Endothelial cell of umbilical vein (primary cell): ENCODE data around the gene SPRR2A. TPM values are rescaled to one million over a fixed set of nuclear protein-coding genes. Genes with fewer than 3 reads are reported as not detected.
A peak's percentile ranks its signal among the peaks of the same experiment; 100 is the strongest.

Experiments
- BruUV-seq: library from RNA; stranded (reverse); fragments of 400-500 nt; replicated peaks from 2 replicates; lab custom pipeline; 2021; lab: Mats Ljungman, UMichigan
- CTCF ChIA-PET: fragments of 300-600, 350-600 bp; sonication (Branson Sonifier 250); formaldehyde crosslinking; loops from one replicate; lab custom pipeline; 2021; ENCODE audit warnings: antibody characterized with exemption, inconsistent platforms; lab: Charles Lee
- POLR2A ChIA-PET: fragments of 300-600, 350-600 bp; sonication (Branson Sonifier 250); formaldehyde crosslinking; loops from one replicate; lab custom pipeline; 2021; ENCODE audit warnings: antibody characterized with exemption, inconsistent platforms; lab: Charles Lee
- DNase-seq: peaks from one replicate; pipeline ENCODE4 v3.0.0-alpha.2; 2011; ENCODE audit warnings: low read depth, low spot score
- FAIRE-seq: peaks from 2 replicates; lab custom pipeline; 2011; peaks lifted over from hg19 to GRCh38; lab: Jason Lieb, UNC
- H2AFZ ChIP-seq: 2 replicates; pipeline ENCODE4 v1.6.0; 2012; ENCODE audit warnings: low read depth, low read length, control low read depth, inconsistent platforms
- H3K27ac ChIP-seq: 2 replicates; pipeline ENCODE4 v1.5.1; 2011; ENCODE audit warnings: low read depth, mild to moderate bottlenecking, control low read depth, low read length, moderate library complexity; ENCODE audit not compliant: insufficient read depth
- H3K27me3 ChIP-seq, 2 experiments: 2 replicates each; pipeline versions ENCODE4 v1.6.0 to v1.6.1; 2011; ENCODE audit warnings: low read length in 2 of 2, mixed read lengths in 1 of 2; ENCODE audit not compliant: control insufficient read depth in 2 of 2, insufficient read depth in 2 of 2
- H3K36me3 ChIP-seq, 2 experiments: 2 replicates in 1 of 2; 3 replicates in 1 of 2; pipeline ENCODE4 v1.5.1; 2011; ENCODE audit warnings: low read length in 2 of 2, mild to moderate bottlenecking in 1 of 2, moderate library complexity in 1 of 2; ENCODE audit not compliant: control insufficient read depth in 2 of 2, insufficient read depth in 2 of 2; ENCODE audit errors: extremely low read depth in 1 of 2
- H3K4me1 ChIP-seq: 3 replicates; pipeline ENCODE4 v1.5.1; 2011; ENCODE audit warnings: mild to moderate bottlenecking, low read length; ENCODE audit not compliant: control insufficient read depth, insufficient read depth; ENCODE audit errors: extremely low read depth
- H3K4me2 ChIP-seq: 2 replicates; pipeline ENCODE4 v1.6.1; 2011; ENCODE audit warnings: low read length, control low read depth, mixed read lengths; ENCODE audit not compliant: insufficient read depth
- H3K4me3 ChIP-seq, 3 experiments: fragments of 200-600 bp in 1 of 3; sonication (generic), shearing (Covaris generic) in 1 of 3; replicated peaks in 1 of 3; 2 replicates each; pipeline ENCODE4 v1.5.1; 2011 to 2016; ENCODE audit warnings: control low read depth in 3 of 3, low read length in 3 of 3, mild to moderate bottlenecking in 2 of 3, inconsistent platforms in 1 of 3, low read depth in 1 of 3, moderate library complexity in 1 of 3; ENCODE audit not compliant: insufficient read depth in 1 of 3
- H3K79me2 ChIP-seq: 2 replicates; pipeline ENCODE4 v1.6.0; 2012; ENCODE audit warnings: low read length, inconsistent platforms; ENCODE audit not compliant: control insufficient read depth, insufficient read depth
- H3K9ac ChIP-seq: replicated peaks from 2 replicates; pipeline ENCODE3; 2011; ENCODE audit warnings: low read length, control low read depth; ENCODE audit not compliant: insufficient read depth; ENCODE audit errors: extremely low read depth
- H3K9me1 ChIP-seq: replicated peaks from 3 replicates; pipeline ENCODE4 v1.6.0; 2011; ENCODE audit warnings: mild to moderate bottlenecking, low read length; ENCODE audit not compliant: control insufficient read depth, insufficient read depth; ENCODE audit errors: extremely low read depth
- H3K9me3 ChIP-seq: replicated peaks from 2 replicates; pipeline ENCODE4 v1.5.1; 2012; ENCODE audit warnings: low read length, inconsistent platforms; ENCODE audit not compliant: control insufficient read depth, insufficient read depth
- H4K20me1 ChIP-seq: replicated peaks from 2 replicates; pipeline ENCODE3; 2011; ENCODE audit warnings: mild to moderate bottlenecking, low read length; ENCODE audit not compliant: control insufficient read depth, insufficient read depth; ENCODE audit errors: extremely low read depth
- EZH2 ChIP-seq: IDR thresholded peaks from 2 replicates; pipeline ENCODE4 v1.6.1; 2012; ENCODE audit warnings: borderline replicate concordance, low read depth, mild to moderate bottlenecking, moderate library complexity, low read length, inconsistent platforms; ENCODE audit not compliant: severe bottlenecking
- FOS ChIP-seq: IDR thresholded peaks from 2 replicates; pipeline ENCODE4 v1.6.1; 2011; ENCODE audit warnings: mild to moderate bottlenecking, low read length, moderate library complexity, borderline replicate concordance; ENCODE audit not compliant: insufficient read depth
- GATA2 ChIP-seq: IDR thresholded peaks from 2 replicates; pipeline ENCODE4 v1.7.0; 2011; ENCODE audit warnings: low read depth, mild to moderate bottlenecking, moderate library complexity, mixed read lengths, low read length; ENCODE audit not compliant: insufficient read length, insufficient read depth
- JUN ChIP-seq: IDR thresholded peaks from 2 replicates; pipeline ENCODE4 v1.6.1; 2011; ENCODE audit warnings: borderline replicate concordance, low read depth; ENCODE audit not compliant: insufficient read length, insufficient read depth
- MYC ChIP-seq: IDR thresholded peaks from one replicate; pipeline ENCODE4 v1.6.1; 2011; ENCODE audit warnings: mild to moderate bottlenecking, low read depth, low read length
- POLR2A ChIP-seq: IDR thresholded peaks from 2 replicates; pipeline ENCODE4 v1.6.1; 2012; ENCODE audit warnings: low read depth, mild to moderate bottlenecking, control low read depth, low read length
- POLR2AphosphoS5 ChIP-seq: IDR thresholded peaks from 2 replicates; pipeline ENCODE4 v1.6.1; 2012; ENCODE audit warnings: low read depth, mild to moderate bottlenecking, control low read depth, low read length, moderate library complexity; ENCODE audit not compliant: insufficient read depth
- dilution Hi-C: fragments of 300-500 bp; cut with MboI; formaldehyde crosslinking; loops from one replicate; pipeline ENCODE4 v1.15.0; 2019; ENCODE audit warnings: low sequenced_read_pairs; ENCODE audit not compliant: extremely low pct_ligation_motif_present
- intact Hi-C: fragments of 100-400 bp; cut with micrococcal nuclease; formaldehyde crosslinking; loops from one replicate; pipeline ENCODE4 v1.10.0; 2022
- polyA plus RNA-seq, 4 experiments: library from polyadenylated mRNA; depleted of rRNA in 3 of 4; stranded (reverse) in 3 of 4; unstranded in 1 of 4; fragments of >200 nt; gene quantifications; 2 replicates each; pipeline versions ENCODE4 v1.2.1 to v1.2.3, GENCODE V29; 2011 to 2012; ENCODE audit warnings: missing spikeins in 1 of 4
- total RNA-seq: library from RNA; stranded (reverse); gene quantifications from 2 replicates; pipeline ENCODE4 v1.2.3, GENCODE V29; 2021
- TF ChIP-seq, protein P1 (sequence below), 2 donors: IDR thresholded peaks; 1 replicate in 1 of 2; 2 replicates in 1 of 2; pipeline ENCODE4 v1.5.1; 2011; ENCODE audit warnings: low read length in 2 of 2, mild to moderate bottlenecking in 2 of 2, moderate library complexity in 2 of 2, control low read depth in 1 of 2, inconsistent platforms in 1 of 2, low read depth in 1 of 2; ENCODE audit not compliant: insufficient read depth in 1 of 2; ENCODE audit errors: extremely low read depth in 1 of 2
- TF ChIP-seq, protein P2 (sequence below): IDR thresholded peaks from 2 replicates; pipeline ENCODE4 v1.6.1; 2011; ENCODE audit not compliant: insufficient read depth, insufficient read length

Gene SPRR2A
- total and polyA plus RNA-seq, 2 donors (not counting 3 experiments of a cell fraction or from before 2014, with no cell fraction given): not detected

DNA sequence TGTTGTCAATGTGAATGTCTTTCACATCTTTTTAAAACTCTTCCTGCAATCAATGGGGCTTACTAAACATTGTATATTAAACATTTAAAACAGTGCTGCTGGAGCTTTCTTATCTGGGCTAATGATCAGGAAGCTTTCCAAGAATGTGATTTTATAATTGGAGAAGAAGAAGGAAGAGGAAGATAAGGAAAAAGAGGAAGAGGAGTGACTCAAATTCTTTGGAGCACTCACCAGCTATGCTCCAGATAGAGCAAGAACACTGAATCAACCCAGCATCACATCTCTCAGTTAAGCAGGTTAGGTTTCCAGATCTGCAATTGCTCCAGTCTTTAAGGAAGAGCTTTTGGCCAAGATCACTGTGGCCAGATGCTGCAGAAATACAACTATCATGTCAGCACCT, 38.5 kb upstream of the SPRR2A start:
- Histone ChIP-seq H3K27me3 (no peaks in the 10 kb centered on the region), H3K4me1 (no peaks in the 10 kb centered on the region), H4K20me1 (no peaks in the 10 kb centered on the region), H2AFZ (no peak overlapping the region), H3K9me3 (no peaks in the 10 kb centered on the region), H3K9me1 (no peaks in the 10 kb centered on the region), H3K9ac (no peak overlapping the region), H3K27ac (no peak overlapping the region), H3K4me3 (no peak overlapping the region), H3K4me2 (no peak overlapping the region), H3K36me3 (no peaks in the 10 kb centered on the region), H3K79me2 (no peaks in the 10 kb centered on the region)
- FAIRE-seq (no peak), DNase-seq (peak; percentile 2)
- intact Hi-C loops (no loop called here), dilution Hi-C loops (no loop called here)
- BruUV-seq: no TSS peak
- ChIA-PET CTCF (no interaction called here), POLR2A (no interaction called here)
- TF ChIP-seq GATA2: peak; percentile 74
- no peak for TF ChIP-seq JUN

DNA sequence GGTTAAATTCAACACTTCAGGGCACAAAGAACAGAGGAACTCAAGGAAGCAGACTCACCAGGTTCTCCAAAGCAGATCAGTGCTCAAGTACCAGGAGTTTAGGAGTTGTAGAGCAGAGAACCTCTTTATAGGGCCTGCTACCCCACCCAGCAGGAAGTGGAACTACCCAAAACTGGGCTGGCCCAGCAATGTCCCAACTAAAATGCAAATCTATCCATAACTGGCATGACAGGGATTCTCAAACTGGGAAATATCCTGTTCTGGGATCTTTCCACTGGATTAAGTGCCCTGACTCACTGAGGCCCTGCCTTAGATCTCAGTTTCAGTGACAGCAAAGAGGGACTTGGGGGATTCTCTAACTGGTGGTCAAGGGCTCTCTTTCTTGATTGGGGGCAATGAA, 37.1 kb upstream of the SPRR2A start, which contains the start of gene SPRR2E:
SPRR2E (minus strand) TSS at position 101 of the 400 bp plus-strand sequence. CDS start 775 bp downstream, outside the sequence.
- Histone ChIP-seq H3K4me3 (no peak within 1 kb of the TSS), H3K79me2 (no peaks in the 10 kb centered on the region), H3K36me3 (no peaks in the 10 kb centered on the region), H2AFZ (no peak within 1 kb of the TSS), H3K9me3 (no peaks in the 10 kb centered on the region), H3K9me1 (no peaks in the 10 kb centered on the region), H4K20me1 (no peaks in the 10 kb centered on the region), H3K27ac (no peak within 1 kb of the TSS), H3K4me2 (no peak within 1 kb of the TSS), H3K27me3 (no peaks in the 10 kb centered on the region), H3K4me1 (no peaks in the 10 kb centered on the region), H3K9ac (no peak within 1 kb of the TSS)
- intact Hi-C loops (loop anchor here (1.0 kb wide), 1 partner anchor 22 kb away; no protein-coding TSS in a partner anchor), dilution Hi-C loops (no loop called here)
- FAIRE-seq: no peak
- no peak for DNase-seq
- no TSS peak for BruUV-seq
- ChIA-PET POLR2A (no interaction called here), CTCF (no interaction called here)
- TF ChIP-seq MYC: no peak
- TF ChIP-seq POLR2A: no peak
- TF ChIP-seq, protein P1, sequence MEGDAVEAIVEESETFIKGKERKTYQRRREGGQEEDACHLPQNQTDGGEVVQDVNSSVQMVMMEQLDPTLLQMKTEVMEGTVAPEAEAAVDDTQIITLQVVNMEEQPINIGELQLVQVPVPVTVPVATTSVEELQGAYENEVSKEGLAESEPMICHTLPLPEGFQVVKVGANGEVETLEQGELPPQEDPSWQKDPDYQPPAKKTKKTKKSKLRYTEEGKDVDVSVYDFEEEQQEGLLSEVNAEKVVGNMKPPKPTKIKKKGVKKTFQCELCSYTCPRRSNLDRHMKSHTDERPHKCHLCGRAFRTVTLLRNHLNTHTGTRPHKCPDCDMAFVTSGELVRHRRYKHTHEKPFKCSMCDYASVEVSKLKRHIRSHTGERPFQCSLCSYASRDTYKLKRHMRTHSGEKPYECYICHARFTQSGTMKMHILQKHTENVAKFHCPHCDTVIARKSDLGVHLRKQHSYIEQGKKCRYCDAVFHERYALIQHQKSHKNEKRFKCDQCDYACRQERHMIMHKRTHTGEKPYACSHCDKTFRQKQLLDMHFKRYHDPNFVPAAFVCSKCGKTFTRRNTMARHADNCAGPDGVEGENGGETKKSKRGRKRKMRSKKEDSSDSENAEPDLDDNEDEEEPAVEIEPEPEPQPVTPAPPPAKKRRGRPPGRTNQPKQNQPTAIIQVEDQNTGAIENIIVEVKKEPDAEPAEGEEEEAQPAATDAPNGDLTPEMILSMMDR (IDR thresholded peaks at IDR 0.05; ENCODE audit: extremely low read depth in 1 of 2, insufficient read depth in 1 of 2, low read depth in 1 of 2, low read length in 2 of 2): no peak
- no peak for TF ChIP-seq EZH2
- TF ChIP-seq POLR2AphosphoS5: no peak
- no peak for TF ChIP-seq FOS
- no peak for TF ChIP-seq JUN
- TF ChIP-seq, protein P2, sequence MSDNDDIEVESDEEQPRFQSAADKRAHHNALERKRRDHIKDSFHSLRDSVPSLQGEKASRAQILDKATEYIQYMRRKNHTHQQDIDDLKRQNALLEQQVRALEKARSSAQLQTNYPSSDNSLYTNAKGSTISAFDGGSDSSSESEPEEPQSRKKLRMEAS: no peak
- no peak for TF ChIP-seq GATA2
